Subcutaneous adipose tissue (tissue), 4 donors: ENCODE measurements around the gene MAPRE2. TPM values are rescaled to one million over a fixed set of nuclear protein-coding genes. Genes with fewer than 3 reads are reported as not detected.

Experiments
- total RNA-seq, 4 donors: library from RNA; depleted of rRNA; stranded (reverse); fragments of >200 nt; gene quantifications; one replicate each; pipeline ENCODE4 v1.1.0, GENCODE V29; 2016
- TF ChIP-seq, protein P1 (sequence below): fragments of 450-650 bp; IDR thresholded peaks from one replicate; pipeline ENCODE4 v1.5.1; 2016; ENCODE audit warnings: low read depth, mild to moderate bottlenecking, control low read depth, antibody characterized with exemption, moderate library complexity

The MAPRE2 gene
- total RNA-seq, 4 donors from 2014 or later: 11.9 to 27.6 (median 21.2) TPM

DNA sequence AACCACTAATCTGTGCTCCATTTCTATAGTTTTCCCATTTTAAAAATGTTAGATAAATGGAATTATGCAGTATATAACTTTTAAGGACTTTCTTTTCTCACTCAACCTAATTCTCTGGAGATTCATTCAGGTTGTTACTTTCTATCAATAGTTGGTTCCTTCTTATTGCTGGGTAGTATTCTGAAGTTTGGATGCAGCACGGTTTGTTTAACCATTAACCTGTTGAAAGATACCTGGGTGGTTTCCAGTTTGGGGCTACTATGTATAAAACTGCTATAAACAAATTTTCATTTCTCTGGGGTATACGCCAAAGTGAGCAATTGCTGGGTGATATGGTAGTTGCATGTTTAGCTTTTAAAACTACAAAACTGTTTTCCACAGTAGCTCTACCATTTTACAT, 39.1 kb upstream of the MAPRE2 start:
- TF ChIP-seq, protein P1, sequence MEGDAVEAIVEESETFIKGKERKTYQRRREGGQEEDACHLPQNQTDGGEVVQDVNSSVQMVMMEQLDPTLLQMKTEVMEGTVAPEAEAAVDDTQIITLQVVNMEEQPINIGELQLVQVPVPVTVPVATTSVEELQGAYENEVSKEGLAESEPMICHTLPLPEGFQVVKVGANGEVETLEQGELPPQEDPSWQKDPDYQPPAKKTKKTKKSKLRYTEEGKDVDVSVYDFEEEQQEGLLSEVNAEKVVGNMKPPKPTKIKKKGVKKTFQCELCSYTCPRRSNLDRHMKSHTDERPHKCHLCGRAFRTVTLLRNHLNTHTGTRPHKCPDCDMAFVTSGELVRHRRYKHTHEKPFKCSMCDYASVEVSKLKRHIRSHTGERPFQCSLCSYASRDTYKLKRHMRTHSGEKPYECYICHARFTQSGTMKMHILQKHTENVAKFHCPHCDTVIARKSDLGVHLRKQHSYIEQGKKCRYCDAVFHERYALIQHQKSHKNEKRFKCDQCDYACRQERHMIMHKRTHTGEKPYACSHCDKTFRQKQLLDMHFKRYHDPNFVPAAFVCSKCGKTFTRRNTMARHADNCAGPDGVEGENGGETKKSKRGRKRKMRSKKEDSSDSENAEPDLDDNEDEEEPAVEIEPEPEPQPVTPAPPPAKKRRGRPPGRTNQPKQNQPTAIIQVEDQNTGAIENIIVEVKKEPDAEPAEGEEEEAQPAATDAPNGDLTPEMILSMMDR: no peak

DNA sequence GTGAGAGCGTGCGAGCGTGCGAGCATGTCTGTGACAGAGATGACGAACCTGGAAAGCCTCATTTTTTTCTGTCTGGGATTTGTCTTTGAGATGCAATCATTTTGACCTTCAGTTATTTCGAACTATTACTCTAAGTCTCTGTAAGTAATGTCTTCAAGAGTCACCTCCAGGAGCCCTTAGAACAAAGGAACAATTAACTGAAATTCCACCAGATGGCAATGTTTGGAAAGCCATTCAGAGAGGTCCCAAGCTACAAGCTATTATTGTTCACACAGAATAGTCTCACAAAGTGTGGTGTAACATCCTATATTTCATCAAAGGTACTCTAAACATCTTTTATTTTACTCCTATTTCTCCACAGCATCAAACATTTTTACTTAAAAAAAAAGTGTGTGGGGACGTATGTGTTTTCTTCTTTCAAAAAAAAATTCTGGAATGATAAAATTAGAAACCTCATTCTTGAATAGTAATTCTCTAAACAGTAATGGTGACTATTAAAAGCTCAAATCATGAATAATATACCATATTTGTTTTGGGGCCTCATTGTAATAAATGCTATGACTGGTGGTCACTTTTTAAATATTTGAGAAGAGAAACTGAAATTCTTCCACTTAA, 35.1 kb upstream of the MAPRE2 start:
- TF ChIP-seq, protein P1: no peak

DNA sequence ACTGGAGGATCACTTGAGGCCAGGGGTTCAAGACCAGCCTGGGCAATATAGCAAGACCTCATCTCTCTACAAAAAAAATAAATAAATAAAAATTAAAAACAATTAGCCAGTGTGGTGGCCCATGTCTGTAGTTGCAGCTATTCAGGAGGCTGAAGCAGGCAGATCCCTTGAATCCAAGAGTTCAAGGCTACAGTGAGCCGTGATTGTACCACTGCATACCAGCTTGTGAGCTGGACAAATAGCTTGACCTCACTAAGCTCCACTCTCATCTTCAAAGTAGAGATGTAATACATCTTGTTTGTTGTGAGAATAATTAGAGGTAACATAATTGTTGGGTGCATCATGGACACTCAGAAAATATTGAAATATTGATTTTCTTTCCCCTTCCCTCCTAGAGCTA, 31.1 kb upstream of the MAPRE2 start:
- TF ChIP-seq, protein P1: no peak

DNA sequence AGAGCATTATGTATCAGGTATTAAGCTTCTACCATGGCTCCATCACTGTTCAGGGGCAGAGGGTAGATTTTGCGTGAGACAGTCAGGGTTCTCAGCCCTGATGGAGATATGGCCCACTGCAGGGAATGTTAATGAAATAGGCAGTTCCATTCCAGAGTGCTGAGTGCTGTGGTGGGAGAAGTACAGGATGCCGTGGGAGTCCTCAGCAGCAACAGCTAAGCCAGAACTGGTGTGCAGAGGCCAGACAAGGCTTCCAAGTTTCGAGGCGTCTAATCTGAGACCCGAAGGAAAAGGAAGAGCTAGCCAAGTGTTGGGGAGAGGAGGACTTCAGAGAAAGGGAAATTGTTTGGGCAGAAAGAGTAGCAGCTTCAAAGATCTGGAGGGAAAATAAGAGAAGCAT, 30.2 kb upstream of the MAPRE2 start:
- TF ChIP-seq, protein P1: no peak

DNA sequence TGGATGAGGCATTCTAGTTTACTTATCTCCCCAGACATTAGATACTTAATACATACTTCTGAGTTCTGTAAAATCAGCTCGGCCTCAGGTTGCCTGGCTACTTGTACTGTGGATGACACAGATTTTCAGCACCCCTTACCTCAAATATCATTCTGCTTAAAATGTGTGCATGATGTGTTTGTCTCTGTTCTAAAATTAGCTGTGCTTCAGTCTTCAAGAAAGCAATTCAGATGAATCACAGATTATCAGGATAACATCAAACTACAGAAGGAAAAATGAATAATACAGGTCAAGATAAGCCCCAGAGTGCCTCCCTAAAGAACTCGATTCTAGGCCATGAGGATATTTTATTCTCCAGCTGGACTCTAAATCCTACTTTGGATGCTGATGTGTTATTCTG, 21.3 kb upstream of the MAPRE2 start:
- TF ChIP-seq, protein P1: no peak

DNA sequence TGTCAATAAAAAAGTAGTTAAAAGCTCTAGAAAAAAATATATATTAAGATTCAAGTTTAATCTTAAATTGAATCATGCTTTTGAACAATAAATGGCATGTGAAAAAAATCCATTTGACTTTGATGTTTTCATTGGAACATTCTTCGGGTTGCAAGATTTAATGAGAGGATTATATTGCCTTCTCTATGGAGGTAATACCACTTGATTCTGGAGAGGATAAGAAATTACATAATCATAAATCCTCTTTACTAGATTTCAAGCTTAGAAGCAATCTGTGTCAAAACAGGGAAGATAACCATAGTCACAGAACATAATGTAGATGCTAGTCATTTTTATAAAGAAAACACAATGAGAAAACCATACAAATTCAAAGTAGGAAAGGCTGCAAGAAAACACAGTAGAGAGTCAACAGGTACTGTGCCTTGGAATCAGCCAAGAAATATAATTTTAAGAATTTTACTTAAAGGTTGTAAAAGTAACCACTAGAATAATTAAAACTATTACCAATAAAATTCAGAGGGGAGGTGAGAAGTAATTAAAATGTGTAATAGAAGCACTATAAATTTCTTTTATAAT, 18.7 kb upstream of the MAPRE2 start:
- TF ChIP-seq, protein P1: no peak

DNA sequence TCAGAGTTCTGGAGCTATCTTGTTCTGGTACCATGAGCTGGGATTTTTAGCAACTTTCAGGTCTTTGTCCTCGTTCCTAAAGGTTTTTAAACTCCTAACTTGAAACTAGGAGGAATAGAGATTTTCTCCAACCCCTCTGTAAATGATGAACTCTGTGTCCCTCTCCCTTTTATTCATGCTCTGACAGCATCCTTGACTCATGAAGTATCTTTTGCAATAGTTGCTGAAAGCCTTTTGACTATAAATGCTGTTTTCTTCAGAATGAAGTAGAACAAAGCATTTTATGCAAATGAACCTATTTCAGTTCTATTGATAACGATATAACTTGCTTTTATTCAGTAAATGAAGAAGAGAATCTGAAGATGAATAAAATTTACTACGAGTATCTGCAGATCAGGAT, 17.0 kb upstream of the MAPRE2 start:
- TF ChIP-seq, protein P1: no peak
